ENCODE measurements around the gene BMF.
A peak's percentile ranks its signal among the peaks of the same experiment; 100 is the strongest.

BMF gene

GRCh38 chr15:40065166-40065565 lies 43.5 kb downstream of the BMF start:
- no peak for DNase-seq

- peak in 3 of 4 experiments; percentile 16 to 88 (median 68) for DNase-seq
Observed at GRCh38 chr15:40064231-40064894, 44.3 kb downstream of the BMF start.

DNA sequence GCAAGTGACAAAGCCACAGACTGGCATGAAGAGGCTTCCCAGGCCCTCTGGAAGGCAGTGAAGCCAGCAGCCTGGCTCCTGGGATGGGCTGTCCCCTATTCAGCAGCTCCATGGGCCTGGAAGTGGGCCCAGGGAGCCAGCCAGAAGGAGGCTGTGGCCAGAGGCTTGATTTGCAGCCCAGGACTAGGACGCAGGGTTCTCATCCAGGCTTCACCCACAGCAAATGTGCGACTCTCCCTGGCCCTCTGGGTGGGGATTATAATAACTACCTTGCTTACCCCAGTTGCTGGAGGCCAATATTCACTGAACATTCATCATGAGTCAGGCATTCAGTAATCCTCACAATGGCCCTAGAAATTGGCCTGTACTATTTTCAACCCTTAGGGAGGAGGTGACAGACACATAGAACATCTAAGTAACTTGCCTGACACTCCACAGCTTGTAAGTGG lies 45.1 kb downstream of the BMF start:
- no peak for DNase-seq

GRCh38 chr15:40062816-40063562 lies 45.7 kb downstream of the BMF start:
- peak in 2 of 4 experiments; percentile 12 to 37 for DNase-seq

DNA sequence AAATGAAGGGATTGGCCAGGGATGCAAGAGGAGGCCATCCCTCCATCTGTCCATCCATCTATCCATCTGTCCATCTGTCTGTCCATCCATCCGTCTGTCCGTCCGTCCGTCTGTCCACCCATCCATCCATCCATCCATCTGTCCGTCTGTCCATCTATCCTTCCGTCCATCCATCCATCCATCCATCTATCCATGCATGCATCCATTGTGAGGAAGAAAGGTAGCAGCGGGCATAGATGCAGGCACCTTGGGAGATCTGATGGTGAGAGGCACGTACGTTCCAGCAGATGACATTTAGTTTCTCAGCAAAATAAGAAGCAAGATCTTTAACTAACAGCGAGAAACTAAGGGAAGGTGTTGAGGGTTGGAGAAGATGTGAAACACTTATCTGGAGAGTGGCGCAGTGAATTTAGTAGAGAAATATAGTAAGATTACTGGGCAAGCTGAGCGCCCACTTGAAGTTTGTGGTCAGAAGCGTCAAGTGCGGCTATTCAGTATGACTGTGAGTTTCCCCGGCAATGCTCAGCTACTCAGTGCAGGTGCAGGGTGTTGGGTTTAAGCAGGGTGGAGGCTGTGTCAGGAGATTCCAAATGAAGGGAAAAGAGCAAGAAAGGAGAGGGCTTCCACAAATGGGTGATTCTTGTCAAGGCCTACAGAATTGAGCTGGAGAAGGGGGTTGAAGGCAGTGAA lies 47.3 kb downstream of the BMF start:
- DNase-seq = no peak

- no peak for DNase-seq
Observed at GRCh38 chr15:40060236-40060961, 48.3 kb downstream of the BMF start.

DNA sequence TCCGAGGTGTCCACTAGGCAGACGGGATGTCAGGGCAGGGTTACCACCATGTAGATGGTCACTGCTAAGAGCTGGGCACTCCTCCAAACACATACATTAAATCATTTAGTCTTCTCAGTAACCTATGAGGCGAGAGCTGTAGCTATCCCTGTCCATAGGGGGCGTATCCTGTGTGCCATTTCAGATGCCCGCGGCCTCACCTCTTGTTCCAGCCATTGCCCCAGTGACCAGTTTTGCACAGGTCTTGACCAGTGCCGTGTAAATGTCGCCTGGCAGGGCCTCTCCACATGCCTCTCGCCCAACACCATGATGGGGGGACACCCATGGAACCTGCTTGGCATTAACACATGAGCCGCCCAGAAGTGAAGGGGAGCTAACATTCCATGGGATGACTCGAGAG lies 48.9 kb downstream of the BMF start:
- DNase-seq = no peak

GRCh38 chr15:40058476-40059140 lies 50.1 kb downstream of the BMF start:
- peak in 2 of 4 experiments; percentile 28 to 49 for DNase-seq

- DNase-seq = no peak
Observed at GRCh38 chr15:40055576-40056293, 52.9 kb downstream of the BMF start.

DNA sequence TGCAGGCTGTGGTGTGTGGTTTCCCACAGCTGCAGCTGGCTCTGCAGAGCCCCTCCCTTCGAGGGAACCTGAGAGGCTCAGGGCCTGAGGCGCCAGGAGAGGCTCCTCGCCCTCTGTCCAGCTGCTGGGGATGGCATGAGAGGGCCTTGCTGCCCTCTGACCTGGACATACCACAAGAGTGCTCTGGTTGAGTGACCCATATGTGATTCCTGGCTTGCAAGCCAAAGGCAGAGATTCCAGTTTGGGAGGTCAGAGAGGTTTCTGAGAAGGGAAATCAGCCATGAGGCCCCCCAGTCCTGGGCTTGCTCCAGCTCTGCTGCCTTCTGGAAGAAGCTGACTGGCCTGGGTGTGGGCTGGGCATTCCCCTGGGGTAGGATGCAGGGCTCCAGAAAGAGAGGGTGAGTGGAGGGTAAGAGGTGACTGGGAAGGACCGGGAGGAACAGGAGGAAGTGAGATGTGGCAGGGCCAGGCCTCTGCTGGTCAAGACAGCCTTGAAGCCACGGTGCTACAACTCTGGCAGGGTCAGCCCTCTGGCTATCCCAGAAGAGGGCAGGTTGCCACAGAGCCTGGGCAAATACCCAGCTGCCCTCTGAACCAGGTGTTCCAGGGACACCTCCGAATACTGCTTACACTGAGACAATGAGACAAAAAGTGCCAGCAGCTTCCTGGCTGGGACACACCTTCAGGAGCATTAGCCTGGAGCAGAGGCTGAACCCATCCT lies 53.7 kb downstream of the BMF start:
- peak in 2 of 4 experiments; percentile 43 to 44 for DNase-seq

- DNase-seq = no peak
Observed at GRCh38 chr15:40054605-40054854, 54.1 kb downstream of the BMF start.

DNA sequence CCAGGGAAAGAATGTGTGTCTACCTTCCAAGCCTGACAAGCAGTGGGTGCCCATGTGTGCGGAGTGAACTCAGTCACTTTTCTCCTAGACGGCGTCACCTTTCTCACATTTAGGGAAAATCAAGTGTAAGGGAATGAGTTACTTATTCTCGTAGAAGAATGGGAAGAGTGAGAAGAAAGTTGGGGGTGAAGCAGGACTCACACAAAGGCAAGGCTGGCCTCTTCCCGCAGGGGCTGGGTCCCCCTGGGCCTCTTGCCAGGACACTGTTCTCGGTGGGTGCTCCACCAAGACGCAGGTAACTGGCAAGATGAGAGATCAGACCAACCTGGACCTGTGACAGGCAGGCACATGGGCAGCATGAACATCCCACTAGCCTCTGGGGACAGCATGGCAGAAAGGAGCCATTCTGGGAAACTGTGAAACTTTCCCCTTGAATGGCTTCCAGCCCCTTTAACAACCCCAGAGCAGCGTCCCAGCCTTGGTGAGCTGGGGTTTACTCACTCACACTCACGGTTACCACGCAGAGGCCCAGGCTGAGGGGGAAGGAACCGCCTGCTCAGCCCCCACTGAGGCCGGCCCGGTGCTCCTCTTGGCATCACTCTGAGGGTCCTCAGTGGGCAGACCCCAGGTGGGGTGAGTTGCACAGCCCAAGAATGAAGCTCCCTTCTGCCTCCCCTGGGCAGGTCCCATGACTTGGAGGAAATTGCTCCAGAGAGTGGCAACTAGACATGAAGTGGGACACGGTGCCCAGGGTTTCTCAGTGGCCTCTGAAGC lies 54.7 kb downstream of the BMF start:
- DNase-seq = peak in 1 of 4 experiments; percentile 46

DNA sequence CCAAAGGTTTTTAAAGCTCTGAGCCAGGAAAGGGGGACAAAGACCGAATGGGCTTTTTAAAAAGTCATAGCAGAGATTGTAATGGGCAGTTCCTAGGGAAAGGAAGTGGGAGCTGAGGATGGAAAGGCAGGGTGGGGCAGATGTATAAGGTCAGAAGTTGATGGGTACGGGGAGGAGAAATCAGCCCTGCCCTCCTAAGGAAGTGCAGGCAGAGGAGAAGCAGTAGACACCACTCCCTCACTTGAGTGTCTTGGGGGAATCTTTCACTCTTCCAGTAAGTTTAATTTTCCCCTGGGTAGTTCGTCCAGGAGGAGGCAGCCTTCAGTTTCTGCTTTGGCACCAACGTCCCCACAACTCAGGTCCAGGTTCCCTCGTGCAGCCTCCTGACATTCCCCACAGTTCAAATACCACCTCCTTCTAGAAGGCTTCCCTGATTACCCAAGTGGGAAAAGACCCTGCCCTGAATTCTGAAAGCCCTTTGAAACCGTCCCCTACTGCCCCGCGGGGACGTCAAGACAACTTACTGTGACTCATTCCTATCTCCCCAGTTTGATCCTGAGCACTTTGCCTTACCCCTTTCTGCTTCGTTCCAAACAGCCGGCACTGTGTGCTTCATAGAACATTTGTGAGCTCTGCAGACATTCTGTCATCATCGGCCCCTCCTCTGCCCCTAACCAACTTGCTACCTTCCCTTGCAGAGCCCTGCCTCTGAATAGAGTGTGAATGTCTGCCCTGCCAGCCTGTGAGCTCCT lies 55.4 kb downstream of the BMF start:
- DNase-seq = no peak

- peak; percentile 40 to 70 (median 62) for DNase-seq
Observed at GRCh38 chr15:40052604-40053003, 56.1 kb downstream of the BMF start.

GRCh38 chr15:40051616-40052415 lies 56.9 kb downstream of the BMF start:
- DNase-seq = no peak

GRCh38 chr15:40050788-40051470 lies 57.8 kb downstream of the BMF start:
- no peak for DNase-seq

DNA sequence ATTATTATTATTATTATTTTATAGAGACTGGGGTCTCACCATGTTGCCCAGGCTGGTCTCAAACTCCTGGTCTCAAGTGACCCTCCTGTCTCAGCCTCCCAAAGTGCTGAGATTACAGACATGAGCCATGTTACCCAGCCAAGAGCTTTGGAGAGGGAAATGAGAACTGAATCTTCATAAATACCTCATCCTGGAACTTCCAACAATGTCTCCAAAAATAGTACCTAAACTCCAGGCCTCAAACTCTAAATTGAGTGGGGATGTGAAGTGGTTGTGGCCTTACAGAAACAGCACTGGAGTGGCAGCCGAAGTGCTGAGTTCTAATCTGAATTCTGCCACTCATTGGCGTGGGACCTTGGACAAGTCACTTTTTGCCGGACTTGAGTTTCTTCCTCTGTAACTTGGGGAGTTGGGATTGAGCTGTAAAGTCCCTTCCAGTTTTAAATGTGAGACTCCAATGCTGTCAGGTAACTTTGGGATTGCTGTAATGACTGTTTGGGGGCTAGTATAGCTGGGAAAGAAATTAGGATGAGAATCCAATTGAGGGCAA lies 59.7 kb downstream of the BMF start:
- peak in 1 of 4 experiments; percentile 34 for DNase-seq
